HepG2 (cell line): ENCODE measurements around the gene PRM3. TPM values are rescaled to one million over a fixed set of nuclear protein-coding genes. Genes with fewer than 3 reads are reported as not detected.

Source experiments
- AHR ChIP-seq: IDR thresholded peaks from 2 replicates; pipeline ENCODE4 v1.6.1; 2018; ENCODE audit warnings: missing genetic modification reagents, missing compliant biosample characterization
- GPN1 ChIP-seq: sonication (generic); formaldehyde crosslinking; IDR thresholded peaks from 2 replicates; pipeline ENCODE4 v1.5.1; 2020; ENCODE audit warnings: missing genetic modification reagents, borderline replicate concordance
- JUNB ChIP-seq: sonication (generic); formaldehyde crosslinking; IDR thresholded peaks from 2 replicates; pipeline ENCODE4 v1.8.0; 2022; ENCODE audit warnings: missing genetic modification reagents, mild to moderate bottlenecking, borderline replicate concordance
- NFIB ChIP-seq: sonication (generic); formaldehyde crosslinking; IDR thresholded peaks from 2 replicates; pipeline ENCODE4 v1.9.0; 2021; ENCODE audit warnings: missing genetic modification reagents, mild to moderate bottlenecking, borderline replicate concordance
- ONECUT2 ChIP-seq: sonication (generic); formaldehyde crosslinking; IDR thresholded peaks from 2 replicates; pipeline ENCODE4 v1.4.0; 2020; ENCODE audit warnings: missing genetic modification reagents
- ZBTB1 ChIP-seq: sonication (generic); formaldehyde crosslinking; IDR thresholded peaks from 2 replicates; pipeline ENCODE4 v1.4.0; 2020; ENCODE audit warnings: missing genetic modification reagents, borderline replicate concordance
- ZFP36L1 ChIP-seq: sonication (generic); formaldehyde crosslinking; IDR thresholded peaks from 2 replicates; pipeline ENCODE4 v1.8.0; 2022; ENCODE audit warnings: mild to moderate bottlenecking, missing genetic modification reagents, moderate library complexity
- ZNF605 ChIP-seq: sonication (generic); formaldehyde crosslinking; IDR thresholded peaks from 2 replicates; pipeline ENCODE4 v1.8.0; 2022; ENCODE audit warnings: mild to moderate bottlenecking, missing genetic modification reagents
- ZNF616 ChIP-seq: sonication (generic); formaldehyde crosslinking; IDR thresholded peaks from 2 replicates; pipeline ENCODE4 v1.5.0; 2020; ENCODE audit warnings: low read depth, mild to moderate bottlenecking, missing genetic modification reagents
- ZNF788 ChIP-seq: sonication (generic); formaldehyde crosslinking; IDR thresholded peaks from 2 replicates; pipeline ENCODE4 v1.5.0; 2020; ENCODE audit warnings: mild to moderate bottlenecking, missing genetic modification reagents, borderline replicate concordance
- polyA plus RNA-seq, 8 experiments: library from polyadenylated mRNA; depleted of rRNA in 3 of 8; stranded (reverse) in 7 of 8; unstranded in 1 of 8; fragments of >200 nt; fragmentation: Illumina TruSeq in 4 of 8; extraction: Trizol in 4 of 8; gene quantifications; 2 replicates each; pipeline versions ENCODE4 v1.2.1 to v1.2.3, GENCODE V29; 2011 to 2016; ENCODE audit warnings: low read depth in 4 of 8, missing spikeins in 1 of 8, mixed read lengths in 1 of 8; ENCODE audit not compliant: insufficient read depth in 1 of 8
- total RNA-seq, 5 experiments: library from RNA; depleted of rRNA; stranded (reverse); fragments of >200 nt; fragmentation: Illumina TruSeq; extraction: Trizol; gene quantifications; 2 replicates each; pipeline ENCODE4 v1.2.3, GENCODE V29; 2016; ENCODE audit warnings: low read depth in 1 of 5
- TF ChIP-seq, protein P1 (sequence below): sonication (generic); formaldehyde crosslinking; conservative IDR thresholded peaks from 2 replicates; pipeline ENCODE4 v1.8.0; 2022; ENCODE audit warnings: low read depth, missing genetic modification reagents
- TF ChIP-seq, protein P2 (sequence below): sonication (generic); formaldehyde crosslinking; IDR thresholded peaks from 2 replicates; pipeline ENCODE4 v1.9.0; 2021; ENCODE audit warnings: missing genetic modification reagents, mild to moderate bottlenecking, borderline replicate concordance
- TF ChIP-seq, protein P3 (sequence below): sonication (generic); formaldehyde crosslinking; IDR thresholded peaks from 2 replicates; pipeline ENCODE4 v1.4.0; 2020; ENCODE audit warnings: missing genetic modification reagents
- TF ChIP-seq, protein P4 (sequence below): IDR thresholded peaks from 2 replicates; pipeline ENCODE4 v1.4.0; 2020; ENCODE audit warnings: mild to moderate bottlenecking, missing genetic modification reagents
- TF ChIP-seq, protein P5 (sequence below): sonication (generic); formaldehyde crosslinking; IDR thresholded peaks from 2 replicates; pipeline ENCODE4 v1.5.0; 2020; ENCODE audit warnings: mild to moderate bottlenecking, missing genetic modification reagents

The PRM3 gene
- total and polyA plus RNA-seq, 2 of the 13 experiments (the other 11 are each of a cell fraction or from before 2014, with no cell fraction given), result not detected

DNA sequence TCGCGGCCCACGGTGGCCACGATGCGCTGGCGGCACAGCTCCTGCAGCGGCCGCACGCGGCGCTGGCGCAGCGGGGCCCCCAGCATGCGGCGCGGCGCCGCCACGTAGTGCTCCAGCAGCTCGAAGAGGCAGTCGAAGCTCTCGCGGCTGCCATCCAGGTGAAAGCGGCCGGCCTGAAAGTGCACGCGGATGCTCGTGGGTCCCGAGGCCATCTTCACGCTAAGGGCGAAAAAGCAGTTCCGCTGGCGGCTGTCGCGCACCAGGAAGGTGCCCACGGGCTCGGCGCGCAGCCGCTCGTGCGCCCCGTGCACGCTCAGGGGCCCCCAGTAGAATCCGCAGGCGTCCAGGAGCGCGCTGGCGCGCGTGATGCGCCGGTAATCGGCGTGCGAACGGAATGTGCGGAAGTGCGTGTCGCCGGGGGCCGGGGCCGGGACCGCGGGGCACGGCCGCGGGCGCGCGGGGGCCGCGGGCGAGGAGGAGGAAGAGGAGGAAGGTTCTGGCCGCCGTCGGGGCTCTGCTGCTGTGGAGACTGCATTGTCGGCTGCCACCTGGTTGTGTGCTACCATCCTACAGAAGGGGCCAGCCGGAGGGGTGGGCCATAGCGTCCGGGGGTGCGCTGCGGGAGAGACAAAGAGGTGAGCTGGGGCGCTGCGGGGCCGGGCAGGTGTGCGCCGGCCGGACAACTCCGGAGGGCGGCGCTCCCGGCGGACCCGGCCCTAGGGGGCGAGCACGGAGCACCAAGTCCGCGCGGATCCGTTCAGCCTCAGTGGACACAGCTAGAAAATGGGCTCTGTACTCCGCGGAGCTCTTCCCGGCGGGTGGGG, 18.3 kb downstream of the PRM3 start (continued):
- TF ChIP-seq, protein P1, sequence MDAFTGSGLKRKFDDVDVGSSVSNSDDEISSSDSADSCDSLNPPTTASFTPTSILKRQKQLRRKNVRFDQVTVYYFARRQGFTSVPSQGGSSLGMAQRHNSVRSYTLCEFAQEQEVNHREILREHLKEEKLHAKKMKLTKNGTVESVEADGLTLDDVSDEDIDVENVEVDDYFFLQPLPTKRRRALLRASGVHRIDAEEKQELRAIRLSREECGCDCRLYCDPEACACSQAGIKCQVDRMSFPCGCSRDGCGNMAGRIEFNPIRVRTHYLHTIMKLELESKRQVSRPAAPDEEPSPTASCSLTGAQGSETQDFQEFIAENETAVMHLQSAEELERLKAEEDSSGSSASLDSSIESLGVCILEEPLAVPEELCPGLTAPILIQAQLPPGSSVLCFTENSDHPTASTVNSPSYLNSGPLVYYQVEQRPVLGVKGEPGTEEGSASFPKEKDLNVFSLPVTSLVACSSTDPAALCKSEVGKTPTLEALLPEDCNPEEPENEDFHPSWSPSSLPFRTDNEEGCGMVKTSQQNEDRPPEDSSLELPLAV (CRISPR knock-in tag), result no peak
- TF ChIP-seq, protein P2, sequence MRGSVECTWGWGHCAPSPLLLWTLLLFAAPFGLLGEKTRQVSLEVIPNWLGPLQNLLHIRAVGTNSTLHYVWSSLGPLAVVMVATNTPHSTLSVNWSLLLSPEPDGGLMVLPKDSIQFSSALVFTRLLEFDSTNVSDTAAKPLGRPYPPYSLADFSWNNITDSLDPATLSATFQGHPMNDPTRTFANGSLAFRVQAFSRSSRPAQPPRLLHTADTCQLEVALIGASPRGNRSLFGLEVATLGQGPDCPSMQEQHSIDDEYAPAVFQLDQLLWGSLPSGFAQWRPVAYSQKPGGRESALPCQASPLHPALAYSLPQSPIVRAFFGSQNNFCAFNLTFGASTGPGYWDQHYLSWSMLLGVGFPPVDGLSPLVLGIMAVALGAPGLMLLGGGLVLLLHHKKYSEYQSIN (CRISPR knock-in tag), result no peak
- TF ChIP-seq ZFP36L1 (no peak), NFIB (no peak), JUNB (CRISPR knock-in tag) (no peak), ZNF788 (CRISPR knock-in tag) (no peak), AHR (CRISPR knock-in tag) (no peak), GPN1 (CRISPR knock-in tag) (no peak), ZBTB1 (CRISPR knock-in tag) (no peak), ZNF605 (peak; percentile 24; the same call in 1 of the 2 replicates), ONECUT2 (CRISPR knock-in tag) (no peak), ZNF616 (peak; percentile 64; the same call in 1 of the 2 replicates)
- TF ChIP-seq, protein P3, sequence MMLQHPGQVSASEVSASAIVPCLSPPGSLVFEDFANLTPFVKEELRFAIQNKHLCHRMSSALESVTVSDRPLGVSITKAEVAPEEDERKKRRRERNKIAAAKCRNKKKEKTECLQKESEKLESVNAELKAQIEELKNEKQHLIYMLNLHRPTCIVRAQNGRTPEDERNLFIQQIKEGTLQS, result no peak
- TF ChIP-seq, protein P4, sequence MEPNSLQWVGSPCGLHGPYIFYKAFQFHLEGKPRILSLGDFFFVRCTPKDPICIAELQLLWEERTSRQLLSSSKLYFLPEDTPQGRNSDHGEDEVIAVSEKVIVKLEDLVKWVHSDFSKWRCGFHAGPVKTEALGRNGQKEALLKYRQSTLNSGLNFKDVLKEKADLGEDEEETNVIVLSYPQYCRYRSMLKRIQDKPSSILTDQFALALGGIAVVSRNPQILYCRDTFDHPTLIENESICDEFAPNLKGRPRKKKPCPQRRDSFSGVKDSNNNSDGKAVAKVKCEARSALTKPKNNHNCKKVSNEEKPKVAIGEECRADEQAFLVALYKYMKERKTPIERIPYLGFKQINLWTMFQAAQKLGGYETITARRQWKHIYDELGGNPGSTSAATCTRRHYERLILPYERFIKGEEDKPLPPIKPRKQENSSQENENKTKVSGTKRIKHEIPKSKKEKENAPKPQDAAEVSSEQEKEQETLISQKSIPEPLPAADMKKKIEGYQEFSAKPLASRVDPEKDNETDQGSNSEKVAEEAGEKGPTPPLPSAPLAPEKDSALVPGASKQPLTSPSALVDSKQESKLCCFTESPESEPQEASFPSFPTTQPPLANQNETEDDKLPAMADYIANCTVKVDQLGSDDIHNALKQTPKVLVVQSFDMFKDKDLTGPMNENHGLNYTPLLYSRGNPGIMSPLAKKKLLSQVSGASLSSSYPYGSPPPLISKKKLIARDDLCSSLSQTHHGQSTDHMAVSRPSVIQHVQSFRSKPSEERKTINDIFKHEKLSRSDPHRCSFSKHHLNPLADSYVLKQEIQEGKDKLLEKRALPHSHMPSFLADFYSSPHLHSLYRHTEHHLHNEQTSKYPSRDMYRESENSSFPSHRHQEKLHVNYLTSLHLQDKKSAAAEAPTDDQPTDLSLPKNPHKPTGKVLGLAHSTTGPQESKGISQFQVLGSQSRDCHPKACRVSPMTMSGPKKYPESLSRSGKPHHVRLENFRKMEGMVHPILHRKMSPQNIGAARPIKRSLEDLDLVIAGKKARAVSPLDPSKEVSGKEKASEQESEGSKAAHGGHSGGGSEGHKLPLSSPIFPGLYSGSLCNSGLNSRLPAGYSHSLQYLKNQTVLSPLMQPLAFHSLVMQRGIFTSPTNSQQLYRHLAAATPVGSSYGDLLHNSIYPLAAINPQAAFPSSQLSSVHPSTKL (CRISPR knock-in tag), result no peak; the same call in 1 of the 2 replicates
- TF ChIP-seq, protein P5, sequence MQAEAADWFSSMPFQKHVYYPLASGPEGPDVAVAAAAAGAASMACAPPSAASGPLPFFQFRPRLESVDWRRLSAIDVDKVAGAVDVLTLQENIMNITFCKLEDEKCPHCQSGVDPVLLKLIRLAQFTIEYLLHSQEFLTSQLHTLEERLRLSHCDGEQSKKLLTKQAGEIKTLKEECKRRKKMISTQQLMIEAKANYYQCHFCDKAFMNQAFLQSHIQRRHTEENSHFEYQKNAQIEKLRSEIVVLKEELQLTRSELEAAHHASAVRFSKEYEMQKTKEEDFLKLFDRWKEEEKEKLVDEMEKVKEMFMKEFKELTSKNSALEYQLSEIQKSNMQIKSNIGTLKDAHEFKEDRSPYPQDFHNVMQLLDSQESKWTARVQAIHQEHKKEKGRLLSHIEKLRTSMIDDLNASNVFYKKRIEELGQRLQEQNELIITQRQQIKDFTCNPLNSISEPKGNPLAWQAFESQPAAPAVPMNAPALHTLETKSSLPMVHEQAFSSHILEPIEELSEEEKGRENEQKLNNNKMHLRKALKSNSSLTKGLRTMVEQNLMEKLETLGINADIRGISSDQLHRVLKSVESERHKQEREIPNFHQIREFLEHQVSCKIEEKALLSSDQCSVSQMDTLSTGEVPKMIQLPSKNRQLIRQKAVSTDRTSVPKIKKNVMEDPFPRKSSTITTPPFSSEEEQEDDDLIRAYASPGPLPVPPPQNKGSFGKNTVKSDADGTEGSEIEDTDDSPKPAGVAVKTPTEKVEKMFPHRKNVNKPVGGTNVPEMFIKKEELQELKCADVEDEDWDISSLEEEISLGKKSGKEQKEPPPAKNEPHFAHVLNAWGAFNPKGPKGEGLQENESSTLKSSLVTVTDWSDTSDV (CRISPR knock-in tag), result 0 out of 2 replicates have a peak, but pooled peaks have one; percentile 14
